Hematopoietic multipotent progenitor cell treated with erythropoietin and hydrocortisone succinate and interleukin-3 and kit ligand, for 6 days (in vitro differentiated cells): ENCODE results near the gene SPNS1.
"Not testable (repeated sequence)": the region's sequence is repeated elsewhere in the genome, so short reads cannot be mapped to it uniquely, and the experiment has no call there.

Experiments
- DNase-seq: peaks from one replicate; pipeline ENCODE4 v3.0.0-alpha.2; 2015

The SPNS1 gene

DNA sequence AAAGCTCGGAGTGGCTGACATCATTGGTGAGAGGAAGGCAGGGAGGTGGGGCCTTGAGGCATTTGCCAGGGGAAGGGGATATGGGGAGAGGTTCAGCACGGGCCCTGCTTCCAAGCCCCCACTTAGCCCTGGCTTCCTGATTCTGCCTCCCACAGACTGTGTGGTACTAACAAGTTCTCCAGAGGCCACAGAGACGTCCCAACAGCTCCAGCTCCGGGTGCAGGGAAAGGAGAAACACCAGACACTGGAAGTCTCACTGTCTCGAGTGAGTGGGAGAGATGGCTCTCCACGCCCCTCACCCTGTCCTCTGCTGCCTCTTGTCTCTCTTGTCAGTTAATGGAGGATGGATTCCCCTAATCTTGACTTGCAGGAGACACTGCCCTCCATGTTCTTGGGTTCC is 15.7 kb upstream of the SPNS1 start:
- DNase-seq, result no peak

DNA sequence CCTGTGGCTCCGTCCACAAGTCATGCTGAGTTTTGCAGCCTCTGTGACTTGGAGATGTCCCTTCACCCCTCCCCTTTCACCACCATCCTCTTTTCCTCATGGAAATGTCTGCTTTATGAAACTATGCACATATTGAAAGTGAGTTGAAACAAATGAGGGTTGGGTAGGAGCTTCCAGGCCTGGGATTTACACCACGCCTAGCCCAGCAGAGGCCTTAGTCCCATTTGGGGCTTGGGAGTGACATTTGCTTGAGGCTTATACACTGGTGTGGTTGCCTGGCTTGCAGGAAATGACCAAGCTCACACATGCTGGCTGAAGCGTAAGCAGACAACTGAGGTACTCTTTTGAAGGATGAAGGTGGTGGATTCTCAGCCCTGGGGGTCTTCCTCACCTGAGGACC is 10.5 kb upstream of the SPNS1 start:
- DNase-seq, result no peak

DNA sequence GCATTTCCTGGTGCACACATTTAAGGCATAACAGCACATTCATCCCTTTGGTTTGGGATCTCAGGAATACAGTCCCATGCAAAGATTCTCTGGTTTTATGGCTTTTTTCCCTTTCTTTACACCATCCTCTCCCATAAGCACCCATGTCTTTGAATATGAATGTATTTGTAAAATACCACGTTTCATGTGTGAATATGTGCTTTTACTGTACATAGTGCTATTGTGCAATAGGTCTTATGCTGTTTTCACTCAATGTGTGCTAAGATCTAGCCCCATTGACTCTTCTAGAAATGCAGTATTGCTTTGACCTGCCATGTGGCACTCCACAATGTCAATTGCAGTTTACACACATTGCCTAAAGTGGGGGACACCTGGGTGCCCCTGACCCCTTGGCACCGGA is 10.1 kb upstream of the SPNS1 start:
- DNase-seq, result no peak

- no peak for DNase-seq
Measured at GRCh38 chr16:28967156-28967555, 7.4 kb upstream of the SPNS1 start.

DNA sequence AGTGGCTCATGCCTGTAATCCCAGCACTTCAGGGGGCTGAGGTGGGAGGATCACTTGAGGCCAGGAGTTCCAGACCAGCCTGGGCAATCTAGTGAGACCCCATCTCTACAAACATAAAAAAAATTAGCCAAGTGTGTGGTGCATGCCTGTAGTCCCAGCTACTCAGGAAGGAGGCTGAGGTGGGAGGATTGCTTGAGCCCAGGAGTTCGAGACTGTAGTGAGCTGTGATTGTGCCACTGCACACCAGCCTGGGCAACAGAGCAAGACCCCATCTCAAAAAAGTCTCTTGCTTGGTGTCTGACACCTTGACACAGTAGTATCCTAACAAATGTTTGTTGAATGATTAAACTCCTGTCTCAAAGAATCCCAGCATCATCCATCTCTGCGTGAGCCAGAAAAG is 4.9 kb upstream of the SPNS1 start:
- DNase-seq, result not testable (repeated sequence)

- peak; percentile 53 for DNase-seq
Measured at GRCh38 chr16:28974007-28974436, 556 bp upstream of the SPNS1 start.

- no peak for DNase-seq
Measured at GRCh38 chr16:28975158-28975599, 601 bp downstream of the SPNS1 start.

- no peak for DNase-seq
Measured at GRCh38 chr16:28977703-28978662, 3.4 kb downstream of the SPNS1 start.

- not testable (repeated sequence) for DNase-seq
Measured at GRCh38 chr16:28980330-28980729, 5.8 kb downstream of the SPNS1 start.

DNA sequence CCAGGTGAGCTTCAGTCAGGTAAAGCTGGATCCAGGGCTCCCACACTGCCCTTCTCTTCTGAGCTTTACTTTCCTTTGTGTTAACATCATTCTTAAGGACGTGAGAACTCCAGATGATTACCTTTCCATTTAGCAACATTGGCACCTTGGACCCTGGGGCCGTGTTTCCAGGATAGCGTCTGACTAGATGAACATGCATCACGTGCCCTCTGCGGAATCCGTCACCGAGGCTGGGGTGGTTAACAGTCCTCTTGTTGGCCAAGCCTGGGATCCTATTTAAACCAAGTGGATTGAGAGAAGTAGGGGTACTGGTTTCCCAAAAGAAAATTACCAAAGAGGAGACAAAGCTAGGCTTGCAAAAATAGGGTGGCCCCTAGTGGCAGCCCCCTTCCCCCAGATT is 6.4 kb downstream of the SPNS1 start:
- no peak for DNase-seq

DNA sequence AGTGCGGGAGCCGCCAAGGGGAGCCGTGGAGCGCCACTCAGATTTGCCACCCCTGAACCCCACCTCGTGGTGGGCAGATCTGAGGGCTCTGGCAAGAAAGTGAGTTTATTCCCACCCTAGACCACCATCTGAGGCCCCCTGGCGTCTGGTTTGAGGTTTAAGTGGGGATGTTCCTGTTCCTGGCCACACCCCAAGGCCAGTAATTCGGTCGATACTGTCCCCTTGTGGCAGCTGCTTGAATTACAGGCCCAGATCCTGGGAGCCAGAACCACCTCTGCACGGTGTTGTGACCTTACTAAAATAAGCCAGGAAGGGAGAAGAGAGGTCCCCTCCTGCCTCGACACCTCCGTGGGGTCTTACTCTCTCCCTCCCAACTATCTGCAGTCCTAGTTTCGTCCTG is 6.9 kb downstream of the SPNS1 start:
- DNase-seq, result peak; percentile 68

DNA sequence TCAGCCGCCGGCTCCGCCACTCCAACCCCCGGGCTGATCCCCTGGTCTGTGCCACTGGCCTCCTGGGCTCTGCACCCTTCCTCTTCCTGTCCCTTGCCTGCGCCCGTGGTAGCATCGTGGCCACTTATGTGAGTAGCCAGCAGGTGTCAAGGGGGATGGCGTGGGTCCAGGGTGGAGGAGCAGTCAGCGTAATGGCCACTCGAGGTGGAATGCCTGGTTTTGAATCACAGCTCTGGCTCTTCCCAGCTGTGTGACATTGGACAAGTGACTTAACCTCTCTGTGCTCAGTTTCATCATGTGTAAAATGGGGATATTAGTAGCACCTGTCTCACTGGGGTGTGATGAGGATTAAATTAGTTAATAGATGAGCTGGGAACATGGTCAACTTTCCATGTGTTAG is 7.8 kb downstream of the SPNS1 start:
- DNase-seq, result no peak

- no peak for DNase-seq
Measured at GRCh38 chr16:28982949-28983348, 8.4 kb downstream of the SPNS1 start.

- DNase-seq, result no peak
Measured at GRCh38 chr16:28983644-28984043, 9.1 kb downstream of the SPNS1 start.

- no peak for DNase-seq
Measured at GRCh38 chr16:28984091-28984490, 9.5 kb downstream of the SPNS1 start.

DNA sequence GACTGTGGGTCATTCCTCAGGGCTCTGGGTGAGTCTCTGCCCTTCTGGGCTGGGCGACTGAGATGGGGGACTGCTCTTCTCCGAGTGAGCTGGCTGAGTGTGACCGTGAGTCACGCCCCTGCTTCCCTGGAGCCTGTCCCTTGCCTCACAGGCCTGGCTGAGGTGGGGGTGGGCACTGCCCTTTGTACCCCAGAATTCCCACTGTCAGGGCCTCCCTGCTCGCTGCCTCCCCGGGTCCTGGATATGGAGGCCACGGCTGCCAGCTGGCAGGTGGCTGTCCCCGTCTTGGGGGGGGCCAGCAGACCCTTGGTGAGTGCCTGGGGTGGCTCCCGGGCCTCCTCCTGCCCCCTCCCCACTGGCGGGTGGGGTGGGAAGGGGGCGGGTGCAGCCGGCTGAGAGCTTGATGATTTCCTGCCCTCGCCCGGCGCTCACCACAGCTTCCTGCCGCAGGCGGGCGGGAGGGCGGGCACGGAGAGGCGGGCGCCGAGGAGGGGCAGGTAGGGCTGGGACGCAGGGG is 10.1 kb downstream of the SPNS1 start, which contains the start of gene LAT:
Gene LAT, plus strand, starts transcription at position 434 of the 517 bp plus-strand sequence. CDS start 366 bp downstream, outside the sequence.
- DNase-seq, result peak; percentile 83

GRCh38 chr16:28985211-28986041 is 10.8 kb downstream of the SPNS1 start:
- DNase-seq, result no peak

DNA sequence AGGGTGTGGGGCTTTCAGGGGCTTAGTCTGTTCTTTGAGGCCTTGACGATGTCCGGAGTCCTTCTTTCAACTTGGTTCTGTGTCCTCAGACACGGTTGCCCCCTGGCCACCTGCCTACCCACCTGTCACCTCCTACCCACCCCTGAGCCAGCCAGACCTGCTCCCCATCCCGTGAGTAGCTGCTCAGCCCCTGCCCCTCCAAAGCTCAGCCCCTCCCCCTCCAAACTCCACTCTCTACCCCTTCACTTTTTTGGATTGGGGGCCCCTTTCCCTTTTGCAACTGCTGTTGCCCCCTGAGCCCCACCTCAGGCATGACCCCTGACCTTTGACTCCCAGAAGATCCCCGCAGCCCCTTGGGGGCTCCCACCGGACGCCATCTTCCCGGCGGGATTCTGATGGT is 11.5 kb downstream of the SPNS1 start:
- DNase-seq, result no peak

GRCh38 chr16:28986492-28986891 is 11.9 kb downstream of the SPNS1 start:
- no peak for DNase-seq

- no peak for DNase-seq
Measured at GRCh38 chr16:28987170-28987853, 12.7 kb downstream of the SPNS1 start.

DNA sequence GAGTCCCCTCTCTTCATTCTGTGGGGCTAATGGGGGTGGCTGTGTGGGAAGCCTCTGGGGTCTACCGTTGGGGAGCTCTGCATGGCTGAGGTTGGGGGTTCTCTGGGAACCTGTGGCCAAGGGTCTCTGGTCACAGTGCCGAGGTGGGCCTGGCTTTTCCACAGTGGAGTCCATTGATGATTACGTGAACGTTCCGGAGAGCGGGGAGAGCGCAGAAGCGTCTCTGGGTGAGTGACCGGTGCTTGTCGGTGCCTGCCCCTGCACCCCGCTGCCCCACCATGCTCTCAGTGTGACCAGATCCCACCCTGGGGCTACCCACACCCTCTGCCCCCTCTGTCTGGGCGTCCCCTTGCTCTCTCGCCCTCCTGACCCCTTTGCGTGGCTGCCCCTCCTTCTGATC is 14.8 kb downstream of the SPNS1 start:
- DNase-seq, result no peak

DNA sequence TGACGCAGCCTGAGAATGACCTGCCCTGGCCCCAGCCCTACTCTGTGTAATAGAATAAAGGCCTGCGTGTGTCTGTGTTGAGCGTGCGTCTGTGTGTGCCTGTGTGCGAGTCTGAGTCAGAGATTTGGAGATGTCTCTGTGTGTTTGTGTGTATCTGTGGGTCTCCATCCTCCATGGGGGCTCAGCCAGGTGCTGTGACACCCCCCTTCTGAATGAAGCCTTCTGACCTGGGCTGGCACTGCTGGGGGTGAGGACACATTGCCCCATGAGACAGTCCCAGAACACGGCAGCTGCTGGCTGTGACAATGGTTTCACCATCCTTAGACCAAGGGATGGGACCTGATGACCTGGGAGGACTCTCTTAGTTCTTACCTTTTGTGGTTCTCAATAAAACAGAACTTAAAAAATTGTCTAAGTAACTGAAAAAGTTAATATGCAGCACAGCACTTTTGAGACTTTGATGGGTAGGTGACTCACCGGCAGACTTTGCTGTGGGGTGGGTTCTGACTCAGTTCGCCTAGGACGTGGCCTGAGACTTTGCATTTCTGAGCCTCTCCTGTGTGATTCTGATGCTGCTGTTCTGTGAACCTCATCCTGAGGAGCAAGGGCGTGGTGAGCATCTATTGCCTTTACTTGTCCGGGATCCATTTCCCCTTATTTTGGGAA is 15.9 kb downstream of the SPNS1 start:
- no peak for DNase-seq
